Stomach (tissue), 9 donors: ENCODE measurements around the gene OR13C3. TPM values are rescaled to one million over a fixed set of nuclear protein-coding genes. Genes with fewer than 3 reads are reported as not detected.

Source experiments
- DNase-seq, 2 donors: peaks; one replicate each; pipeline versions ENCODE4 v3.0.0 to v3.0.0-alpha.2; 2013 to 2019
- H3K27ac ChIP-seq, 5 donors: fragments of 200-600 bp in 4 of 5; sonication (generic) in 4 of 5; one replicate each; pipeline ENCODE4 v1.5.1; 2013 to 2019; ENCODE audit warnings: mild to moderate bottlenecking in 1 of 5, moderate library complexity in 1 of 5
- H3K27me3 ChIP-seq, 3 donors: fragments of 200-600 bp; sonication (generic); one replicate each; pipeline ENCODE4 v1.5.1; 2017 to 2019; ENCODE audit warnings: mixed run types in 1 of 3
- H3K36me3 ChIP-seq, 4 donors: fragments of 200-600 bp; sonication (generic); 1 replicate in 3 of 4; 2 replicates in 1 of 4; pipeline ENCODE4 v1.5.1; 2016 to 2019
- H3K4me1 ChIP-seq, 4 donors: fragments of 200-600 bp; sonication (generic); one replicate each; pipeline ENCODE4 v1.5.1; 2016 to 2019
- H3K4me3 ChIP-seq, 4 donors: fragments of 200-600 bp; sonication (generic) in 3 of 4; one replicate each; pipeline ENCODE4 v1.5.1; 2016 to 2019; ENCODE audit warnings: mild to moderate bottlenecking in 1 of 4
- H3K9me3 ChIP-seq, 4 donors: fragments of 200-600 bp; sonication (generic); one replicate each; pipeline ENCODE4 v1.5.1; 2016 to 2019
- CTCF ChIP-seq, 7 experiments: fragments of 450-650 bp in 4 of 7; fragments of 200-600 bp in 3 of 7; sonication (generic) in 3 of 7; IDR thresholded peaks; one replicate each; pipeline ENCODE4 v1.5.1; 2016 to 2019; ENCODE audit warnings: antibody characterized with exemption in 7 of 7, control low read depth in 2 of 7, mild to moderate bottlenecking in 1 of 7
- EP300 ChIP-seq: sonication (generic); formaldehyde crosslinking; IDR thresholded peaks from one replicate; pipeline ENCODE4 v1.6.1; 2017; ENCODE audit warnings: antibody characterized with exemption
- POLR2A ChIP-seq, 4 donors: fragments of 450-650 bp; IDR thresholded peaks; one replicate each; pipeline ENCODE4 v1.6.1; 2016; ENCODE audit warnings: antibody characterized with exemption in 4 of 4, control low read depth in 2 of 4, mild to moderate bottlenecking in 1 of 4, moderate library complexity in 1 of 4
- POLR2AphosphoS5 ChIP-seq, 3 donors: sonication (generic); formaldehyde crosslinking; IDR thresholded peaks; one replicate each; pipeline ENCODE4 v1.6.1; 2016; ENCODE audit warnings: antibody characterized with exemption in 3 of 3
- WGBS, 5 donors: extraction: QIAGEN DNeasy Blood & Tissue Kit in 3 of 5; methylation state at CpG; one replicate each; pipeline versions ENCODE4 v1.1.5 to v1.1.7; 2013 to 2018; 5-methylcytosine and 5-hydroxymethylcytosine counted together
- intact Hi-C: fragments of 100-400 bp; cut with DNase I; formaldehyde crosslinking; loops from one replicate; pipeline ENCODE4 v1.15.1; 2023; ENCODE audit warnings: low total_unique reads
- polyA plus RNA-seq, 3 donors: library from polyadenylated mRNA; stranded (reverse); fragments of 200-250 nt; gene quantifications; one replicate each; pipeline ENCODE4 v1.2.3, GENCODE V29; 2013
- total RNA-seq, 5 donors: library from RNA; depleted of rRNA; stranded (reverse); fragments of >200 nt; gene quantifications; one replicate each; pipeline versions ENCODE4 v1.1.0 to v1.2.3, GENCODE V29; 2014 to 2016
- donor health status: healthy with polysubstance abuse.
- donor health status: Bipolar disorder and iron deficiency.
- donor health status: healthy.

The OR13C3 gene
- total and polyA plus RNA-seq, 8 donors = not detected

GRCh38 chr9:104572612-104573011 lies 36.0 kb upstream of the OR13C3 start:
- 62 to 87% (median 66%) methylated on average over 1 of the region's 1 CpG for WGBS, 5 donors
- H3K36me3 ChIP-seq = no peaks in the 10 kb centered on the region
- peaks cover 0 to 23% (median 7%) of the 10 kb centered on the region in 4 donors for H3K9me3 ChIP-seq
- H3K27me3 ChIP-seq = no peaks in the 10 kb centered on the region
- DNase-seq = no peak
- no peak for TF ChIP-seq EP300
- no peak overlapping the region for H3K4me3 ChIP-seq
- no peak overlapping the region for H3K27ac ChIP-seq
- intact Hi-C loops = no loop called here
- H3K4me1 ChIP-seq = no peaks in the 10 kb centered on the region

GRCh38 chr9:104568868-104569267 lies 32.2 kb upstream of the OR13C3 start, which contains the start of gene OR13C8:
Gene OR13C8 (plus strand): TSS chr9:104569168. CDS start chr9:104569168, 0 bp downstream.
- H3K27me3 ChIP-seq = no peaks in the 10 kb centered on the region
- 85 to 95% (median 92%) methylated on average over 4 of the region's 4 CpGs for WGBS, 5 donors
- intact Hi-C loops = no loop called here
- H3K4me1 ChIP-seq = no peaks in the 10 kb centered on the region
- no peak for DNase-seq
- TF ChIP-seq POLR2AphosphoS5 (IDR thresholded peaks at IDR 0.05) (no peak), POLR2A (IDR thresholded peaks at IDR 0.05) (no peak), EP300 (no peak), CTCF (IDR thresholded peaks at IDR 0.05) (no peak)
- peaks cover 0 to 23% (median 7%) of the 10 kb centered on the region in 4 donors for H3K9me3 ChIP-seq
- no peak within 1 kb of the TSS for H3K27ac ChIP-seq
- no peaks in the 10 kb centered on the region for H3K36me3 ChIP-seq
- H3K4me3 ChIP-seq = no peak within 1 kb of the TSS

GRCh38 chr9:104564358-104564757 lies 27.7 kb upstream of the OR13C3 start:
- Histone ChIP-seq H3K4me3 (no peak overlapping the region), H3K4me1 (no peaks in the 10 kb centered on the region), H3K27me3 (no peaks in the 10 kb centered on the region), H3K27ac (no peak overlapping the region), H3K36me3 (no peaks in the 10 kb centered on the region), H3K9me3 (peaks cover 0 to under 1% (median 0%) of the 10 kb centered on the region in 4 donors)
- WGBS, 5 donors = 39 to 64% (median 45%) methylated on average over 1 of the region's 1 CpG
- TF ChIP-seq POLR2A (IDR thresholded peaks at IDR 0.05) = no peak
- no peak for TF ChIP-seq EP300
- no peak for TF ChIP-seq CTCF (IDR thresholded peaks at IDR 0.05)
- TF ChIP-seq POLR2AphosphoS5 (IDR thresholded peaks at IDR 0.05) = no peak
- intact Hi-C loops = no loop called here
- no peak for DNase-seq

- 70 to 90% (median 83%) methylated on average over 8 of the region's 8 CpGs for WGBS, 5 donors
- no peaks in the 10 kb centered on the region for H3K36me3 ChIP-seq
- no peaks in the 10 kb centered on the region for H3K4me1 ChIP-seq
- H3K9me3 ChIP-seq = peaks cover 0 to 24% (median 20%) of the 10 kb centered on the region in 4 donors
- intact Hi-C loops = no loop called here
- no peak for TF ChIP-seq POLR2A (IDR thresholded peaks at IDR 0.05)
- TF ChIP-seq EP300 = no peak
- TF ChIP-seq CTCF (IDR thresholded peaks at IDR 0.05) = no peak
- no peak for TF ChIP-seq POLR2AphosphoS5 (IDR thresholded peaks at IDR 0.05)
- DNase-seq = no peak
- no peak overlapping the region for H3K4me3 ChIP-seq
- H3K27ac ChIP-seq = no peak overlapping the region
- no peaks in the 10 kb centered on the region for H3K27me3 ChIP-seq
Observed at GRCh38 chr9:104556830-104557634, 20.4 kb upstream of the OR13C3 start.

GRCh38 chr9:104555521-104555920 lies 18.9 kb upstream of the OR13C3 start:
- H3K9me3 ChIP-seq = peaks cover 0 to 24% (median 20%) of the 10 kb centered on the region in 4 donors
- WGBS, 5 donors = 79 to 100% (median 94%) methylated on average over 1 of the region's 1 CpG
- TF ChIP-seq EP300 (no peak), POLR2AphosphoS5 (IDR thresholded peaks at IDR 0.05) (no peak), POLR2A (IDR thresholded peaks at IDR 0.05) (no peak), CTCF (IDR thresholded peaks at IDR 0.05) (no peak)

More at GRCh38 chr9:104555521-104555920, 18.9 kb upstream of the OR13C3 start:
- Histone ChIP-seq H3K27ac (no peak overlapping the region), H3K4me3 (no peak overlapping the region), H3K4me1 (no peaks in the 10 kb centered on the region), H3K36me3 (no peaks in the 10 kb centered on the region), H3K27me3 (no peaks in the 10 kb centered on the region)
- intact Hi-C loops = no loop called here
- no peak for DNase-seq
